GM18517 (cell line): ENCODE measurements around the gene CPNE2.
"Not testable (repeated sequence)": the region's sequence is repeated elsewhere in the genome, so short reads cannot be mapped to it uniquely, and the experiment has no call there.

Experiments used
- ATAC-seq: cut with Tn5 transposase; IDR thresholded peaks from one replicate; pipeline ENCODE4 v1.9.1; 2021; ENCODE audit warnings: mild to moderate bottlenecking, moderate library complexity; ENCODE audit not compliant: unreplicated experiment

The CPNE2 gene

GRCh38 chr16:57096793-57097192 lies 4.4 kb downstream of the CPNE2 start:
- no peak for ATAC-seq

- ATAC-seq: no peak
Measured at GRCh38 chr16:57098188-57098841, 5.9 kb downstream of the CPNE2 start.

- not testable (repeated sequence) for ATAC-seq
Measured at GRCh38 chr16:57099965-57100364, 7.6 kb downstream of the CPNE2 start.

- ATAC-seq: no peak
Measured at GRCh38 chr16:57100445-57100844, 8.1 kb downstream of the CPNE2 start.

- no peak for ATAC-seq
Measured at GRCh38 chr16:57102888-57103851, 10.8 kb downstream of the CPNE2 start.

GRCh38 chr16:57104706-57105105 lies 12.3 kb downstream of the CPNE2 start:
- no peak for ATAC-seq

GRCh38 chr16:57105184-57105583 lies 12.8 kb downstream of the CPNE2 start:
- no peak for ATAC-seq

GRCh38 chr16:57106767-57107166 lies 14.4 kb downstream of the CPNE2 start:
- ATAC-seq: no peak

GRCh38 chr16:57107321-57107922 lies 15.0 kb downstream of the CPNE2 start:
- no peak for ATAC-seq

GRCh38 chr16:57108432-57108831 lies 16.0 kb downstream of the CPNE2 start:
- ATAC-seq: no peak

GRCh38 chr16:57109259-57110105 lies 17.1 kb downstream of the CPNE2 start:
- not testable (repeated sequence) for ATAC-seq

- ATAC-seq: no peak
Measured at GRCh38 chr16:57110937-57111336, 18.6 kb downstream of the CPNE2 start.

GRCh38 chr16:57111420-57111819 lies 19.0 kb downstream of the CPNE2 start:
- no peak for ATAC-seq

- no peak for ATAC-seq
Measured at GRCh38 chr16:57112403-57113041, 20.1 kb downstream of the CPNE2 start.

GRCh38 chr16:57113042-57113453 lies 20.7 kb downstream of the CPNE2 start:
- ATAC-seq: no peak

GRCh38 chr16:57113664-57114063 lies 21.3 kb downstream of the CPNE2 start:
- no peak for ATAC-seq

- no peak for ATAC-seq
Measured at GRCh38 chr16:57115168-57115513, 22.8 kb downstream of the CPNE2 start.

GRCh38 chr16:57115514-57116182 lies 23.3 kb downstream of the CPNE2 start:
- ATAC-seq: no peak

GRCh38 chr16:57118461-57119084 lies 26.2 kb downstream of the CPNE2 start:
- ATAC-seq: no peak
